ENCODE data around the gene HNRNPA3. TPM values are rescaled to one million over a fixed set of nuclear protein-coding genes. Genes with fewer than 3 reads are reported as not detected.
"Not testable (repeated sequence)": the region's sequence is repeated elsewhere in the genome, so short reads cannot be mapped to it uniquely, and the experiment has no call there.

HNRNPA3 gene
- total and polyA plus RNA-seq, 8 donors = 22.6 to 187 (median 95.2) TPM

DNA sequence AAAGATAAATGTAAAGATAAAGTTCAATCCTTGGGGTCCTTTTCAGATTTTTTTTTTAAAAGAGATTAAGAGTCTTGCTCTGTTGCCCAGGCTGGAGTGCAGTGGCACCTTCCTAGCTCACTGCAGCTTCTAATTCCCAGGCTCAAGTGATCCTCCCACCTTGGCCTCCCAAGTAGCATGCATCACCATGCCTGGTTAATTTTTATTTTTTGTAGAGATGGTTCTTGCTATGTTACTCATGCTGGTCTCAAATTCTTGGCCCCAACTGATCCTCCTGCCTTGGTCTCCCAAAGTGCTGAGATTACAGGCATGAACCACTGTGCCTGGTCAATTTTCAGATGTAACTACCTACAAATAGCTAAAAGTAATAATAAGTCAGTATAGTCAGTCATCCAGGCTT lies 30.9 kb downstream of the HNRNPA3 start:
- intact Hi-C loops (cut with DNase I; ENCODE audit: low total_unique reads) = no loop called here
- Histone ChIP-seq H3K4me3 (no peak overlapping the region), H3K9me3 (no peaks in the 10 kb centered on the region)

DNA sequence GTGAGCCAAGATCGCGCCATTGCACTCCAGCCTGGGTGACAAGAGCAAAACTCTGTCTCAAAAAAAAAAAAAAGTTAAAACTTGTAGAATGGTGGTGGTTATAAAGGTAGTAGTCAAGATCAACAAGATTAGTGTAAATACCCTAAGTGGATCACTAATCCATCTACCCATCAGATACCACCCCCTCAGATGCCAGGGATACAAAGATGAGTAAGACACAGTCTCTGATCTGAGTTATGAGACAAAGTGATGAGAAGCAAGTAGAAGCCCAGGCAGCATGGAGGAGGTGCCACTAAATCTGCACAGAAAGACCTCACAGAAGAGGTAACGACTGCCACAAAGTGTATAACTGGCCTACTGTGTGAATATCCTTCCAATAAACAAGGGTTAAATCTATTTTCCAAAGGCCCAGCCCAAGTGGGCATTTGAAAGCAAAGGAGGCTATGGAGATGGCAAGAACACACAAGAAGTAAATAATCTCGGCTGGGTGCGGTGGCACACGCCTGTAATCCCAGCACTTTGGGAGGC lies 31.7 kb downstream of the HNRNPA3 start:
- no peaks in the 10 kb centered on the region for H3K9me3 ChIP-seq
- WGBS, 5 donors = 84 to 94% (median 85%) methylated on average over 6 of the region's 6 CpGs
- DNase-seq = no peak
- H3K4me1 ChIP-seq = peaks cover 82 to 100% (median 98%) of the 10 kb centered on the region in 4 donors
- H3K4me3 ChIP-seq = no peak overlapping the region
- H3K36me3 ChIP-seq = peaks cover 0 to 9% (median 2%) of the 10 kb centered on the region in 4 donors
- H3K27ac ChIP-seq = peak overlapping the region; percentile 56 to 94 (median 85)
- no peak for TF ChIP-seq POLR2AphosphoS5 (IDR thresholded peaks at IDR 0.05)
- TF ChIP-seq POLR2A (IDR thresholded peaks at IDR 0.05) = no peak
- TF ChIP-seq EP300 (IDR thresholded peaks at IDR 0.05) = no peak
- TF ChIP-seq, protein P1, sequence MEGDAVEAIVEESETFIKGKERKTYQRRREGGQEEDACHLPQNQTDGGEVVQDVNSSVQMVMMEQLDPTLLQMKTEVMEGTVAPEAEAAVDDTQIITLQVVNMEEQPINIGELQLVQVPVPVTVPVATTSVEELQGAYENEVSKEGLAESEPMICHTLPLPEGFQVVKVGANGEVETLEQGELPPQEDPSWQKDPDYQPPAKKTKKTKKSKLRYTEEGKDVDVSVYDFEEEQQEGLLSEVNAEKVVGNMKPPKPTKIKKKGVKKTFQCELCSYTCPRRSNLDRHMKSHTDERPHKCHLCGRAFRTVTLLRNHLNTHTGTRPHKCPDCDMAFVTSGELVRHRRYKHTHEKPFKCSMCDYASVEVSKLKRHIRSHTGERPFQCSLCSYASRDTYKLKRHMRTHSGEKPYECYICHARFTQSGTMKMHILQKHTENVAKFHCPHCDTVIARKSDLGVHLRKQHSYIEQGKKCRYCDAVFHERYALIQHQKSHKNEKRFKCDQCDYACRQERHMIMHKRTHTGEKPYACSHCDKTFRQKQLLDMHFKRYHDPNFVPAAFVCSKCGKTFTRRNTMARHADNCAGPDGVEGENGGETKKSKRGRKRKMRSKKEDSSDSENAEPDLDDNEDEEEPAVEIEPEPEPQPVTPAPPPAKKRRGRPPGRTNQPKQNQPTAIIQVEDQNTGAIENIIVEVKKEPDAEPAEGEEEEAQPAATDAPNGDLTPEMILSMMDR (IDR thresholded peaks at IDR 0.05) = no peak
- H3K27me3 ChIP-seq = no peaks in the 10 kb centered on the region
- intact Hi-C loops (cut with DNase I; ENCODE audit: low total_unique reads) = no loop called here

More for the DNA sequence above, 30.9 kb downstream of the HNRNPA3 start:
- peaks cover 0 to 4% (median 1%) of the 10 kb centered on the region in 4 donors for H3K36me3 ChIP-seq
- no peaks in the 10 kb centered on the region for H3K27me3 ChIP-seq
- DNase-seq = no peak
- H3K4me1 ChIP-seq = peaks cover 82 to 100% (median 98%) of the 10 kb centered on the region in 4 donors
- peak overlapping the region; percentile 67 to 94 (median 85) for H3K27ac ChIP-seq
- TF ChIP-seq, protein P1 (IDR thresholded peaks at IDR 0.05) = no peak
- no peak for TF ChIP-seq POLR2AphosphoS5 (IDR thresholded peaks at IDR 0.05)
- TF ChIP-seq EP300 (IDR thresholded peaks at IDR 0.05) = no peak
- TF ChIP-seq POLR2A (IDR thresholded peaks at IDR 0.05) = no peak

DNA sequence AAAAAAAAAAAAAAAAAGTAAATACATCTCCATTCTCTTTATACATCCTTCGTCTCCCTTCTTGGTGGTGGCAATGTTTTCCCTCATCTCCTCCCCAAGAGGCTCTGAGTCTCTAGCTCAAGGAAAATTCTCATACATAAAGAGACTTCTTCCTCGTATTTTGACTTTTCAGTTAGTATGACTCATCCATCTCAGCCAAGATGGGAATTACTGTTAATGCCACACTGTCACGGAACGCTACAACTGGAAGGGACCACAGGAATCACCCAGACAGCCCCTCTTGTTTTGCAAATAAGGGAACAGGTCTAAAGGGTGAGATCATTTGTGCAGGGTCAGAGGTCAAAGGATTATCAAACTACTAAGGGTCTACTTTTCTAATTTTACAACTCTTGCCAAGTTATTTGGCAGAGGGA lies 32.4 kb downstream of the HNRNPA3 start:
- WGBS, 5 donors = 27 to 56% (median 33%) methylated on average over 4 of the region's 4 CpGs
- TF ChIP-seq, protein P1 (IDR thresholded peaks at IDR 0.05) = no peak
- TF ChIP-seq POLR2AphosphoS5 (IDR thresholded peaks at IDR 0.05) = peak in 1 of 3 donors; percentile 64
- H3K9me3 ChIP-seq = no peaks in the 10 kb centered on the region
- no peak for DNase-seq
- H3K27ac ChIP-seq = peak overlapping the region in 4 of 5 donors; percentile 77 to 94 (median 86)
- no peak overlapping the region for H3K4me3 ChIP-seq
- H3K4me1 ChIP-seq = peaks cover 80 to 100% (median 95%) of the 10 kb centered on the region in 4 donors
- intact Hi-C loops (cut with DNase I; ENCODE audit: low total_unique reads) = no loop called here
- H3K36me3 ChIP-seq = peaks cover 0 to 9% (median 2%) of the 10 kb centered on the region in 4 donors
- H3K27me3 ChIP-seq = no peaks in the 10 kb centered on the region

DNA sequence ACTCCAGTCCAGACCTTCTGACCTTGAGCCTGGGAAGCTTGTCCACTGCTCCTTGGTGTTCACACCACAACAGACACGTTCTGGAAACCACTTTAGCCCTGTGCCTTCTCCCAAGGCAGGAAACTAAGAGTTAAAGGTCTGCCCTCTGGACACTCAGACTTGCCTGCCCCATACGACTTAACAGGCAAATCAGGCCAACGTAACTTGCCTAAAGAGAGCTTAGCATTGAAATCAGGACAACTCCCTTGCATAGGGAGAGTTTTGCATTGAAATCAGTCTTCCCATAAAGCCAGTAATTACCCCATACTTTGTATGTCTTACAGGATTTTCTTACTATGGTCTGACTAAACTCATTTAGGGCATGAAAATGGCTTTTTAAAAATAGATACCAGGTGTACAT lies 33.4 kb downstream of the HNRNPA3 start:
- TF ChIP-seq EP300 (IDR thresholded peaks at IDR 0.05) = no peak
- TF ChIP-seq, protein P1 (IDR thresholded peaks at IDR 0.05) = no peak
- TF ChIP-seq POLR2A (IDR thresholded peaks at IDR 0.05) = no peak
- no peak for TF ChIP-seq POLR2AphosphoS5 (IDR thresholded peaks at IDR 0.05)
- H3K27ac ChIP-seq = peak overlapping the region in 4 of 5 donors; percentile 36 to 94 (median 86)
- peaks cover 0 to 9% (median 2%) of the 10 kb centered on the region in 4 donors for H3K36me3 ChIP-seq
- H3K4me1 ChIP-seq = peaks cover 80 to 100% (median 90%) of the 10 kb centered on the region in 4 donors
- 10 to 24% (median 17%) methylated on average over 3 of the region's 3 CpGs for WGBS, 5 donors
- H3K4me3 ChIP-seq = no peak overlapping the region
- H3K27me3 ChIP-seq = no peaks in the 10 kb centered on the region
- no peak for DNase-seq
- no peaks in the 10 kb centered on the region for H3K9me3 ChIP-seq
- intact Hi-C loops (cut with DNase I; ENCODE audit: low total_unique reads) = no loop called here

DNA sequence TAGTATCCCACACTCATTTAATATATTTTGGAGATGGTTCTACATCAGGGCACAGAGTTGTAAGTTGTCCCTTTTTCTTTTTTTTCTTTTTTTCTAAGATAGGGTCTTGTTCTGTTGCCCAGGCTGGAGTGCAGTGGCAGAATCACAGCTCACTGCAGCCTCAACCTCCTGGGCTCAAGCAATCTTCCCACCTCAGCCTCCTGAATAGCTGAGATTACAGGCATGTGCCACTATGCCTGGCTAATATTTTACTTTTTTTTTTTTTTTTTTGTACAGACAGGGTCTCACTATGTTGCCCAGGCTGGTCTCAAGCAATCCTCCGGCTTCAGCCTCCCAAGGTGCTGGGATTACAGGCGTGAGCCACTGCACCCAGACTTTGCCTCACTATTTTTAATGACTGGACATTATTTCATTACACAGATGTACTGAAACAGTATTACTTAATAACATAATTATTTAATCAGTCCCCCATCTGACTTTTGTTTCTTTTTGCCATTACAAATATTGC lies 34.0 kb downstream of the HNRNPA3 start:
- H3K27me3 ChIP-seq; H3K4me3 ChIP-seq; intact Hi-C loops (cut with DNase I; ENCODE audit: low total_unique reads); DNase-seq; H3K9me3 ChIP-seq; H3K36me3 ChIP-seq: not testable (repeated sequence)
- H3K27ac ChIP-seq = peak overlapping the region in 4 of 5 donors; percentile 36 to 94 (median 65)
- H3K4me1 ChIP-seq = peaks cover 80 to 100% (median 90%) of the 10 kb centered on the region in 4 donors
- 80 to 90% (median 88%) methylated on average over 2 of the region's 2 CpGs for WGBS, 5 donors
